ENCODE results near the gene E2F3. TPM values are rescaled to one million over a fixed set of nuclear protein-coding genes. Genes with fewer than 3 reads are reported as not detected.

E2F3 gene
- total and polyA plus RNA-seq, 4 donors: 5.4 to 36.4 (median 17.0) TPM

- peaks cover 7% of the 10 kb centered on the region for H3K4me1 ChIP-seq (ENCODE audit: control insufficient read depth, insufficient read depth, low read length)
- no peak for DNase-seq (ENCODE audit: low read depth in 4 of 6, low spot score in 6 of 6)
- H3K4me3 ChIP-seq (ENCODE audit: low read depth, low read length): no peak overlapping the region
- H3K36me3 ChIP-seq (ENCODE audit: control insufficient read depth, insufficient read depth, low read length): no peaks in the 10 kb centered on the region
- no peaks in the 10 kb centered on the region for H3K27me3 ChIP-seq (ENCODE audit: control insufficient read depth, insufficient read depth, low read length)
- no peaks in the 10 kb centered on the region for H3K9me3 ChIP-seq (ENCODE audit: control insufficient read depth, insufficient read depth, low read length)
- H3K27ac ChIP-seq (ENCODE audit: low read depth, low read length): no peak overlapping the region
- WGBS (ENCODE audit: insufficient coverage): 100% methylated on average over 1 of the region's 7 CpGs
Observed at GRCh38 chr6:20474874-20475542, 73.3 kb downstream of the E2F3 start.

DNA sequence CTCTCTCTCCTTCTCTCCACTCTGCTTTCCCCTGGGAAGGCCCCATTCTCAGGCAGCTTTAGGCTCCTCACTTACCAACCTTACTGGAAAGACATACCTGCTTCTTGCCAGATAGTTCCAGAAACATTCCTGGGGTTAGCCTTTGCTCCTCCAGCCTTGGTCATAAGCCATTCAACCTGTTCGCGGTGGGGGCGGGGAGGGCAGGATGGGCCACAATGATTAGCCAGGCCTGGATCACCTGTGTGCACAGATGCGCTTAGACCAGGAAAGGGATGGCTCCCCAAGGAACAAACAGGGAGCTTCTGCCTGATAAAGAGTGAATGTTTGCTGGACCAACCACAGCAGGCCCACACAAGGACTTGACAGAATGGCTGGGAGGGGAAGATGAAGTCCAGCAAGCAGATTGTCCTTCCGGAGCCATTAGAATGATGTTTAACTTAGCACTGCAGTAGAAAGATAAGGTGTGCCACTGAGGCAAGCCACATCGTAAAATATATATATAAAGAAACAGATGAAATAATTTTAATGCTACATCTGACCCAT lies 74.9 kb downstream of the E2F3 start:
- no peaks in the 10 kb centered on the region for H3K27me3 ChIP-seq (ENCODE audit: control insufficient read depth, insufficient read depth, low read length)

DNA sequence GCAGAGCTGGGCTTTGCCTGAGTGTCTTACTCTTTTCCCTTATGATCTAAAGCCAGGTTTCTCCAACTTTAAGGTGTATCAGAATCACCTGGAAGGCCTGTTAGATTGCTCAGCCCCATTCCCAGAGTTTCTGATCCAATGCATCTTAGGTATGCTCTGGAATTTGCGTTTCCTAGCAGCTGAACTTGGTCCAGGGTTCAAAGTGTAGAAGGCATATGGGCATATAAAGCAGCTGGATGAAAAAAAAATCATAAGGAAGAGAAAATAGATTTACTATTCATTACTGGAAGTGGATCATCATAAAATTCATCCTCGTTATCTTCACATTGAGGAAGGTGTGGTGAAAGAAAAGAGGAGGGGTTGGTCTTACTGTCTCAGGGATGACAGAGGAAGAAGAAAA lies 75.8 kb downstream of the E2F3 start:
- H3K27me3 ChIP-seq (ENCODE audit: control insufficient read depth, insufficient read depth, low read length): no peaks in the 10 kb centered on the region

More for the DNA sequence above, 74.9 kb downstream of the E2F3 start:
- H3K9me3 ChIP-seq (ENCODE audit: control insufficient read depth, insufficient read depth, low read length): no peaks in the 10 kb centered on the region
- H3K4me3 ChIP-seq (ENCODE audit: low read depth, low read length): no peak overlapping the region
- 94% methylated on average over 4 of the region's 6 CpGs for WGBS (ENCODE audit: insufficient coverage)
- H3K36me3 ChIP-seq (ENCODE audit: control insufficient read depth, insufficient read depth, low read length): no peaks in the 10 kb centered on the region
- DNase-seq (ENCODE audit: low read depth in 4 of 6, low spot score in 6 of 6): no peak
- H3K4me1 ChIP-seq (ENCODE audit: control insufficient read depth, insufficient read depth, low read length): peaks cover 7% of the 10 kb centered on the region
- no peak overlapping the region for H3K27ac ChIP-seq (ENCODE audit: low read depth, low read length)

GRCh38 chr6:20479060-20479459 lies 77.4 kb downstream of the E2F3 start:
- H3K4me1 ChIP-seq (ENCODE audit: control insufficient read depth, insufficient read depth, low read length): peaks cover 7% of the 10 kb centered on the region
- no peaks in the 10 kb centered on the region for H3K9me3 ChIP-seq (ENCODE audit: control insufficient read depth, insufficient read depth, low read length)
- DNase-seq (ENCODE audit: low read depth in 4 of 6, low spot score in 6 of 6): peak in 5 of 6 donors; percentile 5 to 82 (median 22)
- no peaks in the 10 kb centered on the region for H3K36me3 ChIP-seq (ENCODE audit: control insufficient read depth, insufficient read depth, low read length)
- WGBS (ENCODE audit: insufficient coverage): 50% methylated on average over 1 of the region's 5 CpGs
- no peaks in the 10 kb centered on the region for H3K27me3 ChIP-seq (ENCODE audit: control insufficient read depth, insufficient read depth, low read length)
- peak overlapping the region; percentile 71 for H3K27ac ChIP-seq (ENCODE audit: low read depth, low read length)
- no peak overlapping the region for H3K4me3 ChIP-seq (ENCODE audit: low read depth, low read length)

More for the DNA sequence above, 75.8 kb downstream of the E2F3 start:
- Histone ChIP-seq H3K36me3 (ENCODE audit: control insufficient read depth, insufficient read depth, low read length) (no peaks in the 10 kb centered on the region), H3K4me3 (ENCODE audit: low read depth, low read length) (no peak overlapping the region), H3K9me3 (ENCODE audit: control insufficient read depth, insufficient read depth, low read length) (no peaks in the 10 kb centered on the region), H3K4me1 (ENCODE audit: control insufficient read depth, insufficient read depth, low read length) (peaks cover 7% of the 10 kb centered on the region), H3K27ac (ENCODE audit: low read depth, low read length) (no peak overlapping the region)
- DNase-seq (ENCODE audit: low read depth in 4 of 6, low spot score in 6 of 6): no peak
- no CpG with 5 or more reads among the region's 2 CpGs for WGBS (ENCODE audit: insufficient coverage)

DNA sequence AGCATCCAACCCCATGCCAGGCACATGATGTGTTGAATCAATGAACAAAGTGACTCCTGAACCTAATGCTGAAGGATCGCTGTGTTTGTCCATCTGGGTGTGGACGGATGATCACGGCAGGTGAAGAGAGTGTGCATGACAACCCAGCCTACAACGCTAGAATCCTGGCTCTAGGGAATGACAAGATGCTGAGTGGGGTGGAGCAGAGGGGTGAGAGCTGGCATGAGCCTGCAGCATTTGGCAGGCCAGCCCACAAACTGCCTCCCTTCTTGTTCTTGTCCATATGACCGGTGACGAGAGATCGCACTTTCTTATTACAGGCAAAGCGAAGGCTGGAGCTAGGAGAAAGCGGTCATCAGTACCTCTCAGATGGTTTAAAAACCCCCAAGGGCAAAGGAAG lies 77.8 kb downstream of the E2F3 start:
- DNase-seq (ENCODE audit: low read depth in 4 of 6, low spot score in 6 of 6): peak in 5 of 6 donors; percentile 4 to 83 (median 11)
- 78% methylated on average over 6 of the region's 9 CpGs for WGBS (ENCODE audit: insufficient coverage)
- peak overlapping the region; percentile 36 for H3K27ac ChIP-seq (ENCODE audit: low read depth, low read length)

GRCh38 chr6:20481281-20481680 lies 79.6 kb downstream of the E2F3 start:
- Histone ChIP-seq H3K36me3 (ENCODE audit: control insufficient read depth, insufficient read depth, low read length) (peaks cover 4% of the 10 kb centered on the region), H3K27me3 (ENCODE audit: control insufficient read depth, insufficient read depth, low read length) (no peaks in the 10 kb centered on the region), H3K4me1 (ENCODE audit: control insufficient read depth, insufficient read depth, low read length) (peaks cover 7% of the 10 kb centered on the region), H3K27ac (ENCODE audit: low read depth, low read length) (no peak overlapping the region), H3K9me3 (ENCODE audit: control insufficient read depth, insufficient read depth, low read length) (no peaks in the 10 kb centered on the region), H3K4me3 (ENCODE audit: low read depth, low read length) (no peak overlapping the region)
- 47% methylated on average over 4 of the region's 8 CpGs for WGBS (ENCODE audit: insufficient coverage)
- DNase-seq (ENCODE audit: low read depth in 4 of 6, low spot score in 6 of 6): no peak

More for the DNA sequence above, 77.8 kb downstream of the E2F3 start:
- Histone ChIP-seq H3K4me3 (ENCODE audit: low read depth, low read length) (no peak overlapping the region), H3K4me1 (ENCODE audit: control insufficient read depth, insufficient read depth, low read length) (peaks cover 7% of the 10 kb centered on the region), H3K36me3 (ENCODE audit: control insufficient read depth, insufficient read depth, low read length) (no peaks in the 10 kb centered on the region), H3K27me3 (ENCODE audit: control insufficient read depth, insufficient read depth, low read length) (no peaks in the 10 kb centered on the region), H3K9me3 (ENCODE audit: control insufficient read depth, insufficient read depth, low read length) (no peaks in the 10 kb centered on the region)

DNA sequence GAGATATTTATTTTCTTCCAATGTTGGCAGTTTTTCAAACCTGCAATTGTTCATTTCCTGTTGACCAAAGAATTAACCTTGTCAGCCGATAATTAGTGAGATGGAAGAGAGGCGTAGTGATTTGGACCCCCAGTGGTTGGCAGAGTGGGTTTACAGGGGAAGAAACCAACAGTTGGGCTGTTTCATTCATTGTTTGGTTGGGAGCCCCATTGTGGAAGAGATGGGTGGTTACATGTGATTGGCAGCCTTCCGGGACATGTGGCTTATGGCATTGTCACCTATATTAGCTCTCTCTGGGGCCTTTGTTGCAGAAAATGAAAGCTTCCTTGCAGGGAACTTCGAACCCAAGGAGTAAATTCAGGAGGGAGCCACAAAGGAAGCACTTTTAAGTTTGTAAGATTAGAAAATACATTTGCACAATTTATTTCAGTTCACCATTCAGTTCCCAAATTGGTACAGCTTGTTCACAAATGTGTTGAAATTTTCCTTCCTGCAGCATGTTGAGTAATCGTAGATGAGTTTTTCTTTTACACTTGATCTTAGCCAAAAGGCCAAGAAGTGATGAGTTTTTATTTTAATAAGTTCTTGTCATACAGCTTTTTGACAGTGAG lies 82.3 kb downstream of the E2F3 start:
- Histone ChIP-seq H3K9me3 (ENCODE audit: control insufficient read depth, insufficient read depth, low read length) (no peaks in the 10 kb centered on the region), H3K27me3 (ENCODE audit: control insufficient read depth, insufficient read depth, low read length) (no peaks in the 10 kb centered on the region), H3K36me3 (ENCODE audit: control insufficient read depth, insufficient read depth, low read length) (peaks cover 4% of the 10 kb centered on the region), H3K27ac (ENCODE audit: low read depth, low read length) (no peak overlapping the region), H3K4me1 (ENCODE audit: control insufficient read depth, insufficient read depth, low read length) (peaks cover 3% of the 10 kb centered on the region), H3K4me3 (ENCODE audit: low read depth, low read length) (no peak overlapping the region)
- DNase-seq (ENCODE audit: low read depth in 4 of 6, low spot score in 6 of 6): no peak
- WGBS (ENCODE audit: insufficient coverage): 83% methylated on average over 3 of the region's 5 CpGs

GRCh38 chr6:20486641-20487040 lies 85.0 kb downstream of the E2F3 start:
- Histone ChIP-seq H3K4me1 (ENCODE audit: control insufficient read depth, insufficient read depth, low read length) (no peaks in the 10 kb centered on the region), H3K27me3 (ENCODE audit: control insufficient read depth, insufficient read depth, low read length) (no peaks in the 10 kb centered on the region), H3K9me3 (ENCODE audit: control insufficient read depth, insufficient read depth, low read length) (no peaks in the 10 kb centered on the region), H3K4me3 (ENCODE audit: low read depth, low read length) (no peak overlapping the region), H3K36me3 (ENCODE audit: control insufficient read depth, insufficient read depth, low read length) (peaks cover 10% of the 10 kb centered on the region), H3K27ac (ENCODE audit: low read depth, low read length) (no peak overlapping the region)
- no CpG with 5 or more reads among the region's 4 CpGs for WGBS (ENCODE audit: insufficient coverage)
- no peak for DNase-seq (ENCODE audit: low read depth in 4 of 6, low spot score in 6 of 6)

GRCh38 chr6:20487669-20488375 lies 86.1 kb downstream of the E2F3 start:
- no peaks in the 10 kb centered on the region for H3K27me3 ChIP-seq (ENCODE audit: control insufficient read depth, insufficient read depth, low read length)
- no peaks in the 10 kb centered on the region for H3K4me1 ChIP-seq (ENCODE audit: control insufficient read depth, insufficient read depth, low read length)
- WGBS (ENCODE audit: insufficient coverage): 57% methylated on average over 1 of the region's 6 CpGs
- H3K9me3 ChIP-seq (ENCODE audit: control insufficient read depth, insufficient read depth, low read length): no peaks in the 10 kb centered on the region
- no peak overlapping the region for H3K27ac ChIP-seq (ENCODE audit: low read depth, low read length)
- DNase-seq (ENCODE audit: low read depth in 4 of 6, low spot score in 6 of 6): no peak
- no peak overlapping the region for H3K4me3 ChIP-seq (ENCODE audit: low read depth, low read length)
- peaks cover 11% of the 10 kb centered on the region for H3K36me3 ChIP-seq (ENCODE audit: control insufficient read depth, insufficient read depth, low read length)
